GM18498 (cell line): Measurements from ENCODE around the gene SHC3.
A peak's percentile ranks its signal among the peaks of the same experiment; 100 is the strongest.

Experiments used
- ATAC-seq: cut with Tn5 transposase; IDR thresholded peaks from one replicate; pipeline ENCODE4 v1.9.1; 2021; ENCODE audit warnings: mild to moderate bottlenecking, moderate library complexity; ENCODE audit not compliant: unreplicated experiment

SHC3 gene

GRCh38 chr9:89112243-89112642 lies 66.4 kb downstream of the SHC3 start:
- ATAC-seq, result no peak

GRCh38 chr9:89109666-89110065 lies 69.0 kb downstream of the SHC3 start:
- ATAC-seq, result no peak

- no peak for ATAC-seq
Observed at GRCh38 chr9:89107406-89107805, 71.2 kb downstream of the SHC3 start.

GRCh38 chr9:89106224-89106851 lies 72.3 kb downstream of the SHC3 start:
- no peak for ATAC-seq

- no peak for ATAC-seq
Observed at GRCh38 chr9:89104821-89105220, 73.8 kb downstream of the SHC3 start.

GRCh38 chr9:89097219-89097618 lies 81.4 kb downstream of the SHC3 start:
- no peak for ATAC-seq

GRCh38 chr9:89096807-89097206 lies 81.8 kb downstream of the SHC3 start:
- no peak for ATAC-seq

- ATAC-seq, result no peak
Observed at GRCh38 chr9:89095761-89096528, 82.7 kb downstream of the SHC3 start.

- ATAC-seq, result no peak
Observed at GRCh38 chr9:89093201-89093975, 85.2 kb downstream of the SHC3 start.

- no peak for ATAC-seq
Observed at GRCh38 chr9:89089176-89089575, 89.4 kb downstream of the SHC3 start.

GRCh38 chr9:89083626-89084025 lies 95.0 kb downstream of the SHC3 start:
- no peak for ATAC-seq

- ATAC-seq, result no peak
Observed at GRCh38 chr9:89080193-89080592, 98.4 kb downstream of the SHC3 start.

GRCh38 chr9:89079391-89079790 lies 99.2 kb downstream of the SHC3 start:
- no peak for ATAC-seq

GRCh38 chr9:89078860-89079259 lies 99.8 kb downstream of the SHC3 start:
- no peak for ATAC-seq

GRCh38 chr9:89078421-89078820 lies 100.2 kb downstream of the SHC3 start:
- ATAC-seq, result no peak

GRCh38 chr9:89077519-89077918 lies 101.1 kb downstream of the SHC3 start:
- ATAC-seq, result peak; percentile 80

GRCh38 chr9:89073397-89073796 lies 105.2 kb downstream of the SHC3 start:
- no peak for ATAC-seq

GRCh38 chr9:89071591-89071990 lies 107.0 kb downstream of the SHC3 start:
- no peak for ATAC-seq

- ATAC-seq, result no peak
Observed at GRCh38 chr9:89066835-89067234, 111.8 kb downstream of the SHC3 start.

- no peak for ATAC-seq
Observed at GRCh38 chr9:89065921-89066320, 112.7 kb downstream of the SHC3 start.

- ATAC-seq, result no peak
Observed at GRCh38 chr9:89060790-89061189, 117.8 kb downstream of the SHC3 start.
